SH-SY5Y (cell line): Measurements from ENCODE around the gene ATP9B.

ENCODE experiments used
- GATA2 ChIP-seq: IDR thresholded peaks from 2 replicates; pipeline ENCODE4 v1.6.1; 2011; ENCODE audit warnings: mild to moderate bottlenecking, low read depth, low read length
- GATA3 ChIP-seq: IDR thresholded peaks from 2 replicates; pipeline ENCODE4 v1.6.1; 2011; ENCODE audit warnings: low read depth, mild to moderate bottlenecking, low read length, moderate library complexity

ATP9B gene

DNA sequence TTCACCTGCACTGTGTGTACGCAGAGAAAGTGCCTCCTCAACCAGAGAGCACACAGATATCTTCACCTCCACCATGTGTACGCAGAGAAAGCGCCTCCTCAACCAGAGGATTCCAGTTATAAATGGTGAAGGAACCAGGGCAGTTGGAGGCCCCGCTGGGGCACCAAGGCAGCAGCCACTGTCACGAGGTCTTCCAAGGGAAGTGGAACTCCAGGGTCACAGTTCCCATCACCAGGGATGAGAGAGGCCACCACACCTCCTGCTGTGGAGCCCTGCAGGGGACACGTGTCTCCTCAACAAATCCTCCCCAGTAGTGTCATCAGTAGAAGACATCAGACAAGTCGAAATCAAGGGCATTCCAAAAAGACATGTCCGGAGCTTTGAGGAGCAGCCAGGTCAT, 298.3 kb downstream of the ATP9B start:
- TF ChIP-seq GATA2 (no peak), GATA3 (no peak)

DNA sequence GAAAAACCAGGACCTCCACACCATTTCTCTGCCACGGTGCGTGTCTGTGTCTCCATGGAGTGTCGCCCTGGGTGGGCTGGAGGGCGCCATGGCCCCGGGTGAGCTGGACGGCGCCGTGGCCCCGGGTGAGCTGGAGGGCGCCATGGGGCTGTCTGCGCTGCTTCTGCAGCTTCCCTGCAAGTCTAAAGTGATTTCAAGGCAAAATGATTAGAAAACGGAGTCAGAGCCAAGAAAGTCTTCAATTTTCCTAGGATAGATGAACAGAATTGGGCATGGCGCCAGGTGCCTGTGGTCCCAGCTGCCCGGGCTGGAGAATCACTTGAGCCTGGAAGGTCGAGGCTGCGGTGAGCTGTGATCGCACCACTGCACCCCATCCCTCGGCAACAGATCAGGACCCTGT, 298.8 kb downstream of the ATP9B start:
- no peak for TF ChIP-seq GATA3
- no peak for TF ChIP-seq GATA2

DNA sequence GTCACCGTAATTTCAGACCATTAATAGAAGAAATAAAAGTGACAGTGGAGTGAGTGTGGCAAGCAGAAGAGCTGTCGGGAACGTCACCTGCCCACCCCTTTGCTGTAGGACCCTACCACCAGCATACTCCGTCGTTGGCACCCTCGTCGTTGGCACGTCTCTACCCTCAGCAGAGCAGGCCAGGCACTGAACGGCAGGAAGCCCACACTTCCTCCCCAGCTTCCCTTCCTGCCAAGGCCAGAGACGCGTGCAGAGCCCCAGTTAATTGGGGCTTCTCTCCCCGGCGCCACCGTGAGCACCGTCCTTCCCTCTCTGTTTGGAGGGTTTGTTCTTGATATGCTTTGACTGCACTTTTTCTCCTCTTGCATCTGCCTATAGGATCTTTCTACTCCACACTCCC, 299.5 kb downstream of the ATP9B start:
- no peak for TF ChIP-seq GATA3

DNA sequence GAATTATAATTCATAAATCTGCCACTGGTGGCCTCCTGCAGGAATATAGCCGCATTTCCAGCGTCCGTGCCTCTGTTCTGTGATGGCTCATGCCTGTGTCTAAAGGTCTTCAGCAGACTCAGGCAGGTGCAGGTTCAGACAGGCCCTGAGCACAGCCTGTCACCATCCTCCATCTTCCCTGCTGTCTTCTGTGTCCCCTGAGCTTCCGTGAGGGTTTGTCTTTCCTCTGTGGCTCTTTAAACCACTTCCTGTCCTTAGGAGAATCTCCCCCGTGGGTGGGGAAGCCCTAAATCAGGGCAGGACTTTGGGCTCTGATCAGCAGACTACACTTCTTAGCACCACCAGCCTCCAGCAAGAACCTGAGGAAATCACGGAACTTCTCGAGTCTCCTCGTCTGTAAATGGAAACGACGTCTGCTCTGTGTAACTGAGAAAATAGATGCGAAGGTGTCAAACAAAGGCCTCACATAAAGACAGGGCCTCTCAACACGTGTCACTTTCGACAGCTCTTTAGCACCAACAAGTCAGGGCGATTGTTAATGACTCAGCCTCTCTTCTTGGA, 302.4 kb downstream of the ATP9B start:
- TF ChIP-seq GATA3 (no peak), GATA2 (no peak)

DNA sequence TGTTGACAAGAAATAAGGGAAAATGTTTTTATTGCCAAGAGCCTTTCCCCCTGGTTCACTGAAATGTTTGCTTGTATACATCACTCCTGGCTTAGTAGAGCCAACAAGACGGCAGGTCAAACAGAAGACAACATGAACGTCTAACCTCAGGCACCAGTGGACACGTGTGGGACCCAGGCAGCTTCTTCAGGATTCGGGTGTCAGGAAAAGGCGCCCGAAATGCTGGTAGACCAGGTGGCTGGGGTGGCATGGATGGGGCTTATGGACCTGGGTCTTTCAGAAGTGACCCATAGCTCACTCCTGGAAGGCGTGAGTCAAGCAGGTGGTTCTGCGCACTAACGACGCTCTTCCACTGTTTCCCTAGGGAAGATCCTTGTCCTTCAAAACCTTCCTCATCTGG, 303.3 kb downstream of the ATP9B start:
- TF ChIP-seq GATA2 (no peak), GATA3 (no peak)

DNA sequence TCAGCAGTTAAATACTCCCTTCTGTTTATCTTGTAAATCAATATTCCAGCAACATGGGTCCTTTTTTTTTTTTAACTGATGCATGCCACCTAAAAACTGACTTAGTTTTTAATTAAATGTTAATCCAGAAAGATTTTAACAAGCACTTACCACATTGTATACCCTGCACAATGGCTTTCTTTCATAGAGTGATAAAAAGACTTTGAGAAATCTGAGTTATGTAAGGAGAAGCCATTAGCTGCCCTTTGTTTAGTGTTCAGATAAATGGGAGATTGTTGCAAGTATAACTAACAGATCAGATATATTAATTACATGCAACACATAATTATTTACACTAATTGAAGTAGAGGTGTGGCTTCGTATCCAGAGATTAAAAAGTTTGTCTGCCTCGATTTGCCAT, 303.8 kb downstream of the ATP9B start:
- TF ChIP-seq GATA3 (no peak), GATA2 (no peak)

DNA sequence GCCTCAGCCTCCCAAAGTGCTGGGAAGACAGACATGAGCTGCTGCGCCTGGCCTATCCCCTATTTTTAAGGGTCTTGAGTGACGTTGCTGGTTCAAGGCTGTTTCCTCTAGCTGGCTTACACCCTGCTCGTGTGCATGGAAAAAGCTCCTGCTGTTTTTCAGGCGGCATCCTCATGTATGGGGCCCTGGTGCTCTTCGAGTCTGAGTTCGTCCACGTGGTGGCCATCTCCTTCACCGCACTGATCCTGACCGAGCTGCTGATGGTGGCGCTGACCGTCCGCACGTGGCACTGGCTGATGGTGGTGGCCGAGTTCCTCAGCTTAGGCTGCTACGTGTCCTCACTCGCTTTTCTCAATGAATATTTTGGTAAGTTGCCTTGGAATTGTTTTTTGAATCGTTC, 304.5 kb downstream of the ATP9B start:
- TF ChIP-seq GATA2: no peak
- TF ChIP-seq GATA3: no peak

DNA sequence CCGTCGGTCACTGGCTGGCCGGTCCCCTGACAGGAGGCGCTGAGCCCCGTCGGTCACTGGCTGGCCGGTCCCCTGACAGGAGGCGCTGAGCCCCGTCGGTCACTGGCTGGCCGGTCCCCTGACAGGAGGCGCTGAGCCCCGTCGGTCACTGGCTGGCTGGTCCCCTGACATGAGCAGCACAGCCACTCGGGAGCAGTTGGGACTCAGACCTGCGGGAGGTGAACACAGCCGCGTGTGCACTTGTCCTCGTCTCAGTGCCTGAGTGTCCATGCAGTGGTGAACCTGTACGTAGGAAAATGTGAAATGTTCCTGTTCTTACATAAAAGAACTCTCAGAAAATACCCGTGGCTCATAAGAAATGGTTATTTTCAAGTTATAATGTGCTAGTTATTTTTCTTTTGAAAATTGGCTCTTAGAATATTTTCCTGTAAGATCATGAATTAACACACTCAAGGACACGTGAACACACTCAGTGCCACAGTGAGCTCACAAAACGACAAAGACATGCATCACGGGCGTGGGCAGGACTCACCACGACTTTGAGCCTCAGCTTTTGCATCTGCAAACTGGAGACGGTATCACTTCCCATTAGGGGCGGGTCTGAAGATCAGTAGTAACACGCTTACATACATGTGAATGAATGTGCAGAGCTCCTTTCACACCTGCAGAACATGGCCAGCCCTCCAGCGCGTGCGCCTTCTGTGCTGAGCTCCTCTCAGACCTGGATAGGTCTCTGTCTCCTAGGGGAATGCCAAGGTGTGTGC, 305.4 kb downstream of the ATP9B start:
- no peak for TF ChIP-seq GATA3
- TF ChIP-seq GATA2: no peak

DNA sequence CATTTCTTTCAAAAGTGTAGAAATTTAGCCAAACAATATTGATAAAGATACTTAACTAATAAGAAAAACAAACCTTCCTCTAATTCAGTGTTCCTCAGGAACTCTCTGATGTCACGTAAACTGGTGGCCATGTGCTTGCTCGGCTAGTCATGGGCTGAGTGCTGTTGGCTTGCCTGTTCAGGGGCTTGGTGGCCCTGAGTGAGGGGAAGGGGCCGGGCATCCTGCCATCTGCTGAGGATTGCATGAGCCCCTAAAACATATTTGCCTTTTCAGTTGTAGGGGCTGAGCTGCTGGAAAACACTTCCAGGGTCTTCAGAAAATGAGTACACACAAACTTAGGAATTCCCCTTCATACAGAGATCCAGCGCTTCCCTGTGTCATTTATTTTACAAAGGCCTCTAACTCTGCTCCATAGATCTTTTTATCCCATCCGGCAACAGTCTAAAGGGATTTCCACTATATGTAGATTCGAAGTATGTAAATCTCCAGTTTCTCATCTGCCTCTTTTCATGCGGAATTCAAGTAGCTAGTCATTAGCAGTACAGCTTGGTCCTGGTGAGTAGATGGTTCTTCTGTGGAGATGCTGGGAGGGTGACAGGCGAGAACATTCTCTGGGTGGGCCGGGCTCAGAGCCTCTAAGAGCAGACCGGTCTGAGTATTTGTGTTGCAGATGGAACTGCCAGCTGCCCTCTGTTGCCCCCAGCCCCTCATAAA, 306.4 kb downstream of the ATP9B start:
- TF ChIP-seq GATA2 (no peak), GATA3 (no peak)

DNA sequence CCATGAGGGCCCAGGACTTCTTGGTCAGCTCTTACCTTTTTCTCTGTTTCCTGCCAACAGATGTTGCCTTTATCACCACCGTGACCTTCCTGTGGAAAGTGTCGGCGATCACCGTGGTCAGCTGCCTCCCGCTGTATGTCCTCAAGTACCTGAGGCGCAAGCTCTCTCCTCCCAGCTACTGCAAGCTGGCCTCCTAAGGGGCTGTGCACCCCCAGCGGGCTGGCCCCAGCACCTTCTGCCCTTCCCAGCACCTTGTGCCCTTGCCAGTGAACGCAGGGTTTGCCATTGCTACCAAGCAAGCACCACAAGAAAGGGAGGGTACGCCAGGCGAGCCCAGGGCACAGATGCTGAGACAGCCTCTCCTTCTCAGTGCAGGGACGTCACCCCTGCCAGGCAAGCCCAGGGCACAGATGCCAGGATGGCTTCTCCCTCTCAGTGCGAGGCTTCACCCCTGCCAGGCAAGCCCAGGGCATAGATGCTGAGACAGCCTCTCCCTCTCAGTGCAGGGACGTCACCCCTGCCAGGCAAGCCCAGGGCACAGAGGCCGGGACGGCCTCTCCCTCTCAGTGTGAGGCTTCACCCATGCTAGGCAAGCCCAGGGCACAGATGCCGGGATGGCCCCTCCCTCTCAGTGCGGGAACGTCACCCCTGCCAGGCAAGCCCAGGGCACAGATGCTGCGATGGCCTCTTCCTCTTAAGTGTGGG, 308.1 kb downstream of the ATP9B start:
- no peak for TF ChIP-seq GATA3
- TF ChIP-seq GATA2: no peak

DNA sequence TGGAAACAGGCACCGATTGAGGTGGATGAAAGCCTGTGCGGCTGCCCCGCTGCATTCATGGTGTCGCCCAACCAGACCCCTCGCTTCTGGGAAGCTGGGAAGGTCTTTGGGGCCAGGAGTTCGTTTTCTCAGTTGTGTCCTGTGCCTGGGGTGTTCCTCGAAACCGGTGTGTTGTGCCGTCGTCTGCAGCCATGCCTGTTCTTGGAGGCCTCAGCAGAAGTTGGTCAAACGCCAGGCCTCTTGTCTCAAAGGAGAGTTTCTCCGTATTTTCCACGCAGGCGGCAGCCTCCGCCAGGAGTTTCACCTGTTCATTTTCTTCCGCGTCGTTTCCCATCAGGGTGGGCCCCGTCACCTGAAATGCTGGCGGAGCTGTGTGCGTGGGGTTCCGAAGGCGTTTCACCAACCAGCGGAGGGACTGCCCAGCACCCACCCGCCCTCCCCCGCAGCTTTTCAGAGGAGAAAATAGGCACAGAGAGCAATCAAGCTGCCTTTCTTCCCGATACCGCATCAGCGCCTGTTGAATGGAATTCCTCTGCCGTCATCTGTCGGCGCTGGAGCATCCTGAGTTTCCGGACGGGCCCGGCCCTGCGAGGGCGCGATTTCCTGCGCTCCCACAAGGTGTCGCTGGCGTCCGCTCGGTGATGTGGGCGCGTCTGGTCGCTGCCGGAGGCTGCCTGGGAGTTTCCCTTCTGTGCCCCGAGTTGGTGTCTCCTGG, 309.5 kb downstream of the ATP9B start:
- no peak for TF ChIP-seq GATA2
- no peak for TF ChIP-seq GATA3

DNA sequence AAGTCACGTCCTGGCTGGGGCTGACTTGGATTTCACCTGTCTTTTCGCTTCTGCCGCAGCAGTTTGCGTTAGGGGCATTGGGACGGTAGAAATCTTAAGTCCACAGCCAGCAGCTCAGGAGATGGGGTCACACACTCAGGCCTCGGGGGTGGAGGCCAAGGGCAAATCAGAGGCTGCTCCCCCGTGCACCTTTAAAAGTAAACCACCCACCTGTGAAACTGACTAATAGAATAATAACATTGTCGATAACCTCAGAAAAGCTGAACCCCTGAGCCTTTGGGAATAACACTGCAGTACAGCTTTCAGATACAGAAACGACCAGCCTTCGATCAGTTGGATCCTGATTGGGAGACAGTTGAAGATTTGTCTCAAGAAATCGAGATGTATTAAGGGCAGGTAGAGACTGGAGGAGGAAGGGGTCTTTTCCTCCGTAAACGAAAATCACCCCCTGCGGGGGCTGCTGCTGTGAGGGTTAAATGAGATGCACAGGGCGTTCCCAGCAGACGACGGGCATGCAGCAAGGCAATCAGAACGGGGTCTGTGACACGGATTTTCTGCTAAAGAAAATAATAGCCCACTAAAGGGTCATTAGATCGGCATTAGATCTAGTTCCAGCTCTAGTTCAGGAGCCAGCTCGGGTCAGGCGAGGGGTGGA, 310.2 kb downstream of the ATP9B start:
- TF ChIP-seq GATA2: no peak
- no peak for TF ChIP-seq GATA3

DNA sequence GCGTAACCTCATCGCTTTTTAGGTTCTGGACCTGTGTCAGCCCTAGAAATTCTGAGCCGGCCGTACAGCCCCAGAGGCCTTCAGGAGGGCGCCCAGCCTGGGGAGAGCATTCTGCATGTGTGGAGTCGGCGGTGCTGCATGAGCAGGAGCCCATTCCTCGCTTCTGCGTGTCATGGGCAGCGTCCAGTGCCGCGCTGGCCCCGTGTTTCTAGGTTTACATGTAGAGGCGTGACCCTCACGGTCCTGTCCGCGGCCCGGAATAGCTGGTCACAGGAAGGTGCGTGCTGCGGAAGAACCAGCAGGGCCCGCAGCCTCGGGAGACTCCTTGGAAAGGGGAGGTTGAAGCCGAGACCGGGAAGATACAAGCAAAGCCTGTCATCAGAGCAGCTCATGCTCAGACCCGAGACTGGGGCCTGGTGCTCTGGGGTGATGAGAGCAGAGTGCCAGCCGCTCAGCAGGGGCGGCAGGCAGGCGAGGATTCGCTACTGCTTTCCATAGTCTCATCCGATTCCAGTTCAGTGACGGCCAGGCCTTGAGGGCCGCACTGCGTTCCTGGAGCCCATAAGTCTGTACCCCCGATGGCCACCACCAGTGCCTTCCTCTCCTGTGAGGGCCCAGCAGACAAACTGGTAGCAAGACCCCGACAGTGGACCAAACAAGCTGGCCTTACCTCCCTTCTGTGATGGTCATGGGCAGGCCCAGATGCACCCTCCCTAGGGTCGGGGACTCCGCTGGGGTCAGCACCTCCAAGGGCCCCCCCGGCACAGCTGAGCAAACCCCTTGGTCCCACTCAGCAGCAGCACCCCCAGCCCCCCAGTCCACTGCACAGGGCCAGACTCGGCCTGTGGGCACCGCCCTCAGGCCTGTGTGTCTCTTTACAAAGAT, 311.0 kb downstream of the ATP9B start:
- TF ChIP-seq GATA2: no peak
- TF ChIP-seq GATA3: no peak
